Measurements from ENCODE around the gene LDLRAD3. TPM values are rescaled to one million over a fixed set of nuclear protein-coding genes. Genes with fewer than 3 reads are reported as not detected.

Gene LDLRAD3
- total RNA-seq, 1 donor from 2014 or later, result 7.7 TPM

DNA sequence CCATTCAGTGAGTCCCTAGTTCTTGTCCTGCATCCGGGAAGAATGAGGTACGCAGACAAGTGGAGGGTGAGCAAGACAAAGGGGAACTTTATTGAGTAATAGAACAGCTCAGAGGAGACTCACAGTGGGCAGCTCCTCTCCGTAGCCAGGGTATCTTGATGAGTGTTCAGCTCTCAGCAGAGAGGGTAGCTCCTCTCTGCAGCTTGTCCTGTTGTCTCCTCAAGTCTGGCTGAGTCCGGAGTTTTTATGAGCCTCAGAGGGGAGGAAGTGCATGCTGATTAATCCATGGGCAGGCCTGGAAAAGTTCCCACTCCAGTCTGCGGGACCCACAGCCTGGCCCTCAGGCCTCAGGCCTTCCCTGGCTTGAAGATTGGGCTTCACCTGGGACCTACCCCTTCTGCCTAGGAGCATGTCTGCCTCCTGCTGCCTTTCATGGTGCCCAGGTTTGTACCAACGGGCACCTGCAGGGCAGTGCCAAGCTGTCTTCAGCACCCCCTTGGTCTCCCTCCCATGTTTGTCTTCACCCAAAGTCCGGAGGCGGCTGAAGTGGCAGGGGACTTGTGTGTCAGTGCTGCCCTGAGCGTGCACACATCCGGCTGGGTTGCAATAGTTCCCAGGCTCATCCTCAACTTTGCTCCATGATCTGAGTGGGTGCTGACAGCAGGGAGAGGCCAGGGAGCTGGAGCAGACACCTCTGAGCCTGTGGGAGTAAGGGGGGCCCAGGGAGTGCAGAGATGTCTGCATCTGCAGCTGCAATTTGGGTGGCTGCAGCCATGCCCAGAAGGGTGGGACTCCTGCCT is 134.2 kb downstream of the LDLRAD3 start:
- Histone ChIP-seq H3K4me3 (no peak overlapping the region), H3K4me1 (peaks cover 10% of the 10 kb centered on the region), H3K36me3 (no peaks in the 10 kb centered on the region), H3K27ac (no peak overlapping the region), H3K9me3 (no peaks in the 10 kb centered on the region), H3K27me3 (ENCODE audit: low read depth) (no peaks in the 10 kb centered on the region)
- peak in 1 of 2 donors; percentile 9 for ATAC-seq
- intact Hi-C loops (cut with DNase I), result no loop called here
- no peak for DNase-seq
- TF ChIP-seq, protein P1, sequence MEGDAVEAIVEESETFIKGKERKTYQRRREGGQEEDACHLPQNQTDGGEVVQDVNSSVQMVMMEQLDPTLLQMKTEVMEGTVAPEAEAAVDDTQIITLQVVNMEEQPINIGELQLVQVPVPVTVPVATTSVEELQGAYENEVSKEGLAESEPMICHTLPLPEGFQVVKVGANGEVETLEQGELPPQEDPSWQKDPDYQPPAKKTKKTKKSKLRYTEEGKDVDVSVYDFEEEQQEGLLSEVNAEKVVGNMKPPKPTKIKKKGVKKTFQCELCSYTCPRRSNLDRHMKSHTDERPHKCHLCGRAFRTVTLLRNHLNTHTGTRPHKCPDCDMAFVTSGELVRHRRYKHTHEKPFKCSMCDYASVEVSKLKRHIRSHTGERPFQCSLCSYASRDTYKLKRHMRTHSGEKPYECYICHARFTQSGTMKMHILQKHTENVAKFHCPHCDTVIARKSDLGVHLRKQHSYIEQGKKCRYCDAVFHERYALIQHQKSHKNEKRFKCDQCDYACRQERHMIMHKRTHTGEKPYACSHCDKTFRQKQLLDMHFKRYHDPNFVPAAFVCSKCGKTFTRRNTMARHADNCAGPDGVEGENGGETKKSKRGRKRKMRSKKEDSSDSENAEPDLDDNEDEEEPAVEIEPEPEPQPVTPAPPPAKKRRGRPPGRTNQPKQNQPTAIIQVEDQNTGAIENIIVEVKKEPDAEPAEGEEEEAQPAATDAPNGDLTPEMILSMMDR (IDR thresholded peaks at IDR 0.05), result no peak

DNA sequence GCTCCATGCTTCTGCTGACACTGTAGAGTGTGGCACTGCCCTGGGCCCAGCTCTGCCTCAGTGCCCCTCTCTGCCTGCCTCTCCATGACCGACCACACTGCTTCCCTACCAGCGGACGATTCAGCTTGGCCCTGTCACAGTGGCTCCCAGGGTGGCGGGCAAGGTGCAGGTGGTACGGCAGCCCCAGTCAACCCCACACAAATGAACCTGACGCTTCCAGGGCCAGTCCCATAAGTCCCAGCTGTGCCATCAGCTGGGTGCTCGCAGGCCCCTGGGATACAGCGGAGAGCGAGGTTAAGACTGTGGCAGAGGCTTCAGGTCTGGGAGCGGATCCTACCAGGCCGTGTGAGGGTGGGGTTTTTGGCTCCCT is 134.8 kb downstream of the LDLRAD3 start:
- Histone ChIP-seq H3K27ac (no peak overlapping the region), H3K4me1 (peaks cover 4% of the 10 kb centered on the region), H3K4me3 (no peak overlapping the region), H3K9me3 (no peaks in the 10 kb centered on the region), H3K27me3 (ENCODE audit: low read depth) (no peaks in the 10 kb centered on the region), H3K36me3 (no peaks in the 10 kb centered on the region)
- TF ChIP-seq, protein P1 (IDR thresholded peaks at IDR 0.05), result no peak
- DNase-seq, result no peak
- intact Hi-C loops (cut with DNase I), result no loop called here
- ATAC-seq, result no peak

DNA sequence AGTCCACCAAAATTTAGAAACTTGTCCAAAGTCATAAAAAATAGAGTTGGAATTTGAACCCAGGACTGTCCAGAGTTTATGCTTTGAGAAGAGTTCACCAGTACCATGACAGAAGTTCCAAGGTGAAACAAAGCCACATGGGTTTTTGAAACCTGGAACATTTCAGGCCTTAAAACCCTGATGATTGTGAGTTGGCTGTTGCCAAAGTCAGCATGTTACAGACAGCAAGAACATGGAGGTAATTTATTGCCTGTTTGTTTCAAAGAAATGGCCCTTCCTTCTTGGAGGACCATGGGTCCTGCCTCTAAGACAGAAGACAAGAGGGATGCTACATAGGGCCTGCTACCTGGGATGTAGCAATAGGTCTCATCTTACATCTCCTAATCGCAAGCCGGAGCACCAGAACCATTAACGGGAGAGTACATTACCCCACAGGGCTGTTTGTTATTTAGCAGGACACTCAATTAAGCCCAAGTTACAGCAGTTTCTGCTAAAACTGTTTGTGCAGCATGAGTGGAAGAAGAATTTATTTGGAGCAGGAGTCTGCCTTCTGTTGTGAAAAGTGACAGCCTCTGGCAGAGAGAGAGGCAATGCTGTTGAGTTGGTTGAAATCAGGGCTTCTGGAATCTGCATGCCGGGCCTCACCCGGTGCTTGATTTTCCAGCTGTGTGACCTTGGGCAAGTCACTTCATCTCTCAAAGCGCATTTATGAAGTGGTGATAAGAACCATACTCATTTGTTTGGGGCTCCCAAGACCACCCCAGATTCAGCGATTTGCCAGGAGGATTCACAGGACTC is 136.2 kb downstream of the LDLRAD3 start:
- no peaks in the 10 kb centered on the region for H3K9me3 ChIP-seq
- ATAC-seq, result no peak
- H3K27ac ChIP-seq, result no peak overlapping the region
- no peaks in the 10 kb centered on the region for H3K27me3 ChIP-seq (ENCODE audit: low read depth)
- intact Hi-C loops (cut with DNase I), result no loop called here
- no peak overlapping the region for H3K4me3 ChIP-seq
- no peak for DNase-seq
- no peaks in the 10 kb centered on the region for H3K4me1 ChIP-seq
- TF ChIP-seq, protein P1 (IDR thresholded peaks at IDR 0.05), result no peak
- H3K36me3 ChIP-seq, result no peaks in the 10 kb centered on the region

DNA sequence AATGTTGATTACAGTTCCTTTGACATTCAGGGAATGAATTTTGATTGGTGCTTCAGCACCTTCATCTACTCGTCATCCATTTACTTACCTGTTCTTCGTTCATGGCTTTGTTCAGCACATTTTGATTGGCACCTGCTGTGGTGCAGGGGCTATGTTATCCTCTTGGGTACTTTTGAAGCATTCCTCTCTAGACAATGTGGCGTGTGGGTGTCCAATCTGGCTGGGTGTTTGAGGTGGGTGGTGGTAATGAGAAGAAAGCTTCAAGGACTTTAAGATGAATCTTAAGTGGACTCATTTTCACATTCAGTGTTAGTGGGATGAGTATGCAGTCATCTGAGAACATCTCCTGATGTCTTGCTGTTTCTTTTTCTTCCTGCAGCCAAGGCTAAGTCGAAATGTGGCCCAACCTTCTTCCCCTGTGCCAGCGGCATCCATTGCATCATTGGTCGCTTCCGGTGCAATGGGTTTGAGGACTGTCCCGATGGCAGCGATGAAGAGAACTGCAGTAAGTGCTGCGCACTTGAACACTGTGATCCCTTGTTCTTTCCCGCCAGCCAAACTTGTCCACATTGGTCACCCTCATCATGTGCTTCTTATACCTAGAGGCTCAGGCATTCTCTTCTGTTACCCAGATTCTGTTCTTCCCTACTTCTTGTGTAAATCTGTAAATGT is 137.5 kb downstream of the LDLRAD3 start:
- H3K27me3 ChIP-seq (ENCODE audit: low read depth), result no peaks in the 10 kb centered on the region
- no peaks in the 10 kb centered on the region for H3K36me3 ChIP-seq
- ATAC-seq (no peak), DNase-seq (no peak)
- no peaks in the 10 kb centered on the region for H3K9me3 ChIP-seq
- H3K27ac ChIP-seq, result no peak overlapping the region
- intact Hi-C loops (cut with DNase I), result no loop called here
- H3K4me3 ChIP-seq, result no peak overlapping the region
- TF ChIP-seq, protein P1 (IDR thresholded peaks at IDR 0.05), result no peak
- H3K4me1 ChIP-seq, result no peaks in the 10 kb centered on the region

DNA sequence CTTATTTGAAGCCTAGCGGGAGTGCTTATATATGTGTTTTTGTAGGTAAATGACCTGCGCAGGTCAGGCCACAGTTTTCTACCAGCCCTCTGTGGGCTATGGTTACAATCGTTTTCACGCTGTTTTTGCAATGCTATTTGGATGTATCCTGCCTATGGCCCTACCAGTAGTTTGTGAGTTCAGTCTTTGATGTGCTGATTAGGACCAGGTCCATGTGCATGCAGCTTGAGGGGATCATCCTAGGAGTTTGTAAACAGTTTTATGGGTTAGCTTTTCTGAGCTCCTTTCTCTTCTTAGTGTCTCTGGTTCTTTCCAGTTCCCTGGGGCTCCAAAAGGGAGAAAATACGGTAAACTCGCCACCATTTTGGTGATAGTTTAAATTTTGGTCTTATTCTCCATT is 142.5 kb downstream of the LDLRAD3 start:
- ATAC-seq, result no peak
- no peaks in the 10 kb centered on the region for H3K9me3 ChIP-seq
- H3K27me3 ChIP-seq (ENCODE audit: low read depth), result no peaks in the 10 kb centered on the region
- peaks cover 5% of the 10 kb centered on the region for H3K4me1 ChIP-seq
- H3K4me3 ChIP-seq, result no peak overlapping the region
- no peak for DNase-seq
- TF ChIP-seq, protein P1 (IDR thresholded peaks at IDR 0.05), result no peak
- intact Hi-C loops (cut with DNase I), result no loop called here
- no peaks in the 10 kb centered on the region for H3K36me3 ChIP-seq
- no peak overlapping the region for H3K27ac ChIP-seq

Measured in lower lobe of right lung (tissue), 2 donors.